Activated naive CD8-positive, alpha-beta T cell treated with anti-CD3 and anti-CD28 coated beads, Interleukin-2, amount 10 ng/mL, durations not matched to agents 7 days and 5 days (primary cell): ENCODE results near the gene XAB2. TPM values are rescaled to one million over a fixed set of nuclear protein-coding genes. Genes with fewer than 3 reads are reported as not detected.

Experiments
- ATAC-seq: fragments of 150-1000 bp; cut with Tn5 transposase; one replicate; pipeline ENCODE4 v1.10.0; 2021; ENCODE audit warnings: low read depth, moderate library complexity
- POLR2A ChIA-PET: fragments of 350-600 bp; sonication (Branson Sonifier 250); formaldehyde crosslinking; loops from one replicate; lab custom pipeline; 2021; ENCODE audit warnings: antibody characterized with exemption; lab: Charles Lee
- DNase-seq: peaks from one replicate; pipeline ENCODE4 v3.0.0; 2021
- H3K27ac Mint-ChIP-seq: one replicate; pipeline ENCODE4 v1.8.0; 2022; ENCODE audit warnings: mild to moderate bottlenecking, mixed read lengths
- H3K27me3 Mint-ChIP-seq: one replicate; pipeline ENCODE4 v1.8.0; 2022; ENCODE audit warnings: mild to moderate bottlenecking, moderate library complexity, mixed read lengths
- H3K36me3 Mint-ChIP-seq: one replicate; pipeline ENCODE4 v1.8.0; 2021; ENCODE audit warnings: mild to moderate bottlenecking, mixed read lengths
- H3K4me1 Mint-ChIP-seq: one replicate; pipeline ENCODE4 v1.8.0; 2021; ENCODE audit warnings: mixed read lengths
- H3K4me3 Mint-ChIP-seq: one replicate; pipeline ENCODE4 v1.8.0; 2022; ENCODE audit warnings: mild to moderate bottlenecking, moderate library complexity, mixed read lengths
- H3K9me3 Mint-ChIP-seq: one replicate; pipeline ENCODE4 v1.8.0; 2021; ENCODE audit warnings: mixed read lengths
- total RNA-seq, 2 experiments: library from RNA; stranded (reverse); gene quantifications; one replicate each; pipeline ENCODE4 v1.2.3, GENCODE V29; 2021

Gene XAB2
- total RNA-seq, 2 experiments from 2014 or later = 53.5 to 58.1 TPM

DNA sequence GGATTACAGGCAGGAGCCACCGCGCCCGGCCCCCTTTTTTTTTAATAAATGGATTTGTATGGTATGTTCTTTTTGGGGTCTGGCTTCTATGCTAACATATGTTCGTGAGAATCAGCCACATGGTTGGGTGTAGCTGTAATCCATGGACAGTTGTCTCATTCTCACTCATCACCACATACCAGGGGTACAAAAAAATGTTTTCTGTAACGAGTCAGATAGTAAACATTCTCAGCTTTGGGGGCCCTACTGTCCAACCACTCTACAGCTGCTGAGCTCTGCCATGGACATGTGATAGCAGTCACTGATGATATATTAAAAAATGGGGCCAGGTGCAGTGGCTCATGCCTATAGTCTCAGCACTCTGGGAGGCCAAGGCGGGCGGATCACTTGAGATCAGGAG lies 34.4 kb upstream of the XAB2 start:
- Mint-ChIP-seq H3K4me3 (no peak overlapping the region), H3K36me3 (no peaks in the 10 kb centered on the region), H3K27ac (no peak overlapping the region), H3K9me3 (no peaks in the 10 kb centered on the region), H3K4me1 (peaks cover 1% of the 10 kb centered on the region), H3K27me3 (peaks cover 3% of the 10 kb centered on the region)
- ATAC-seq (no peak), DNase-seq (no peak)
- POLR2A ChIA-PET = no interaction called here

DNA sequence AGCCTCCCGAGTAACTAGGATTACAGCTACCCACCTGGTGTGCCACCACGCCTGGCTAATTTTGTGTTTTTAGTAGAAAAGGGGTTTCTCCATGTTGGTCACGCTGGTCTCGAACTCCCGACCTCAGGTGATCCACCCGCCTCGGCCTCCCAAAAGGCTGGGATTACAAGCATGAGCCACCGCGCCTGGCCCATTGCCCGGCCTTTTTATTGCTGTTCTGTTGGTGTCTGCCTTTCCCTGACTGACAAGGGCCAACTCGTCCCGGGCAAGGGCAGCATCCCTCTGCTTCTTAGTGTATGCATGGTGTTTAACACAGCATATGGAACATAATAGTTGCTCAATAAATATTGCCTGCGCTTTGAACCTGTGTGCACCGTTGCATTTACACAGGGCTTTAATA lies 33.3 kb upstream of the XAB2 start:
- peaks cover 9% of the 10 kb centered on the region for H3K4me1 Mint-ChIP-seq
- H3K9me3 Mint-ChIP-seq = no peaks in the 10 kb centered on the region
- DNase-seq = no peak
- no peak overlapping the region for H3K27ac Mint-ChIP-seq
- ATAC-seq = no peak
- H3K4me3 Mint-ChIP-seq = no peak overlapping the region
- peaks cover 3% of the 10 kb centered on the region for H3K27me3 Mint-ChIP-seq
- POLR2A ChIA-PET = interaction anchor here (0.7 kb wide), 1 partner anchor 219 kb away, joined by 3 read pairs; no protein-coding TSS in a partner anchor
- H3K36me3 Mint-ChIP-seq = no peaks in the 10 kb centered on the region

DNA sequence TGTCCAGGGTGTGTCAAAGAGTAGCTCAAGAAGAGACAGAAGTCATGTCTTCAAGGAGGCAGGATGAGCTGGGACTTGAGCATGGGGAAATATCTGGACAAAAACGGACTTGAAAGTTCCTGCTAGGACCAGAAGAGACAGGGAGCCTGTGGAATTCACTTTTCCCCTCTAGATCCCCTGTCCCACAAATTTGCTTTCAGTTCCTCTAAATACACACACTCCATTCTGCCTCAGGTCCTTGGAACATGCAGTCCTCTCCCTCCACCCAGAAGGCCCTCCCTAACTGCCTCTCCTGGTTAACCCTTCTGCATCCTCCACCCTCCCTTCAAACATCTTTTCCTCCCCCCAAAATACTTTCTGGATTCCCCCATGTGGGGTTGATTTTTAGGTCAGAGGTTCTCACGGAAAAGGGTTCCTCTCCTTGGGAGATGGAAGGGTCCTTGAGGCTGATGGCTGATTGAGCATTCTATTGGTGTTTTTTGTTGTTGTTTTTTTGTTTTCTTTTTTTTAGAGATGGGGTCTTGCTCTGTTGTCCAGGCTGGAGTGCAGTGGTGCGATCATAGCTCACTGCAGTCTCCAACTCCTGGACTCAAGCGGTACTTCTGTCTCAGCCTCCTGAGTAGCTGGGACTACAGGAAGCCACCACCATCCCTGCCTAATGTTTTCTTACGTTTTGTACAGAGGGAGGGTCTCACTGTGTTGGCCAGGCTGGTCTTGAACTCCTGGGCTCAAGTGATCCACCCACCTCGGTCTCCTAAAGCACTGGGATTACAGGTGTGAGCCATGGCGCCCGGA lies 32.6 kb upstream of the XAB2 start:
- ATAC-seq = no peak

DNA sequence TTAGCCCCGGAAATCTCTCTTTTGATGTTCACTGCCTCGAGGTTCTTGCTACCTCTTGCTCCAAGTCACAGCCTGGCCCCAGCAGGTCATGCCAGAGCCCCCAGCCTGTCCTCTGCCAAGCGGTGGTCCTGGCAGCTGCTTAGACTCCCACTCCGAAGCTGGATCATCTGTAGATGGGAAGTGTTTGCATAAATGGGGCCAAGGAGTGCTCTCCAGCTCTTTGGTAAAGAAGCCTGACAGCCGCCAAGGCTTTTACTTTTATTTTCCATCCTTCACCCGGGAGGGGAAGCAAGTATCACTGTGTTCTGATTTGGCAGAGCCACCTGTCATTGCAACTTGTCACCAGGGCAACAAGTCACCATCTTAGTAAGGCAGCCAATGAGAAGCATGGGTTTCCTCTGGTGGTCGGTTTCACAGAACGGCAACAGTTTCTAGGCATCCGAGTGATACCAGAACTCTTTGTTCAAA lies 28.9 kb upstream of the XAB2 start:
- H3K4me3 Mint-ChIP-seq = peak overlapping the region; percentile 82
- peak; percentile 61 for DNase-seq
- no peaks in the 10 kb centered on the region for H3K36me3 Mint-ChIP-seq
- H3K27ac Mint-ChIP-seq = peak overlapping the region; percentile 83
- ATAC-seq = peak; percentile 89
- H3K4me1 Mint-ChIP-seq = peaks cover 26% of the 10 kb centered on the region
- no peaks in the 10 kb centered on the region for H3K9me3 Mint-ChIP-seq
- no peaks in the 10 kb centered on the region for H3K27me3 Mint-ChIP-seq
- POLR2A ChIA-PET = interaction anchor here (1.1 to 6.2 kb wide), 4 partner anchors 11 to 29 kb away, joined by 3 to 33 read pairs (median 6); partner anchors contain the start of genes PET100, RETN, STXBP2 and XAB2

More for the DNA sequence above, 32.6 kb upstream of the XAB2 start:
- POLR2A ChIA-PET = no interaction called here
- H3K36me3 Mint-ChIP-seq = no peaks in the 10 kb centered on the region
- peaks cover 16% of the 10 kb centered on the region for H3K4me1 Mint-ChIP-seq
- H3K4me3 Mint-ChIP-seq = no peak overlapping the region
- H3K9me3 Mint-ChIP-seq = no peaks in the 10 kb centered on the region
- no peak for DNase-seq
- peaks cover 3% of the 10 kb centered on the region for H3K27me3 Mint-ChIP-seq
- peak overlapping the region; percentile 30 for H3K27ac Mint-ChIP-seq

DNA sequence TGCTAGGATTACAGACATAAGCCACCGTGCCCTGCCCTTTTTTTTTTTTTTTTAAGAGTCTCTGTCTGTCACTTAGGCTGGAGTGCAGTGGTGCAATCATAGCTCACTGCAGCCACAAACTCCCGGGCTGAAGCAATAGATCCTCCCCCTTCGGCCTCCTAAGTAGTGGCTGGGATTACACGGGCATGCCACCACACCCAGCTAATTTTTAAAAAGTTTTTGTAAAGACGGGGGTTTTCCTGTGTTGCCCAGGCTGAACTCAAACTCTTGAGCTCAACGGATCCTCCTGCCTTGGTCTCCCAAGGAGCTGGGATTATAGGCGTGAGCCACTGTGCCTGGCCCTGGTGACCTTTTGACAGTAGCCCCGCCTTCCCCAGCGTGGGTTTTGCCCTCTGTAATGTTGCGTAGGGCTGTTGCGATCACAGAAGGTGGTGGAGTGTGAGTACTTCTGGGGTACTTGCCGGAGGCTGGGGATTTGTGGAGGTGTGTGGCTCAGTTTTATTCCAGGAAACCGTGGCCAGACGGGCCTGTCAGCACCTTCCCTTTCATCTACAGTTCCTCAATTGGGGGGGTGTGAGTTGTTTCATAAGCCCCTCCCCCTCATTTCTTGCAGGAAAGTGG lies 27.9 kb upstream of the XAB2 start:
- POLR2A ChIA-PET = interaction anchor here (0.6 to 6.2 kb wide), 6 partner anchors 12 to 256 kb away, joined by 3 to 33 read pairs (median 4); partner anchors contain the start of genes MCEMP1, PET100, RETN and XAB2
- Mint-ChIP-seq H3K4me3 (peak overlapping the region; percentile 82), H3K4me1 (peaks cover 28% of the 10 kb centered on the region), H3K36me3 (no peaks in the 10 kb centered on the region), H3K9me3 (no peaks in the 10 kb centered on the region), H3K27ac (peak overlapping the region; percentile 83), H3K27me3 (no peaks in the 10 kb centered on the region)
- ATAC-seq = peak; percentile 69
- DNase-seq = peak; percentile 62

DNA sequence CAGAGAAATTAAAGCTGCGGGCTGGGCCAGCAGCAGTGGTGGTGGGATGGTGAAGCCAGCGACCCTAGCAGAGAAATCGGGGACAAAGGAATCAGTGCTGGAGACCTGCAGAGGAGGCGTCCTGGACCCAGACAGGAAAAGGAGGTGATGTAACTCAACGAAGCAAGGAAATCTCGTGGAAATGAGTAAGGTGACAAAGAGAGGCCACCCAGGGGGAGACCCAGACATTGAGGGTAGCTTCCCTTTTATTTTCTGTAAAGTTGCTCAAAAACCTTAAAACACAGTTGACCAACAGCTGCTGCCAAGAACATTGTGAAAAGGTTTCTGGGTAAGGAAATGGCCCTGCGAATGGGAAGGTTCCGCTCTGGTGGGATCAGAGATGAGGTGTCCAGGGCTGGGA lies 26.2 kb upstream of the XAB2 start:
- Mint-ChIP-seq H3K9me3 (no peaks in the 10 kb centered on the region), H3K4me1 (peaks cover 32% of the 10 kb centered on the region), H3K4me3 (no peak overlapping the region), H3K36me3 (no peaks in the 10 kb centered on the region), H3K27ac (no peak overlapping the region), H3K27me3 (peaks cover 3% of the 10 kb centered on the region)
- DNase-seq (no peak), ATAC-seq (no peak)
- POLR2A ChIA-PET = interaction anchor here (0.6 to 6.2 kb wide), 3 partner anchors 14 to 87 kb away, joined by 3 to 33 read pairs (median 5); partner anchors contain the start of genes RETN and STXBP2

DNA sequence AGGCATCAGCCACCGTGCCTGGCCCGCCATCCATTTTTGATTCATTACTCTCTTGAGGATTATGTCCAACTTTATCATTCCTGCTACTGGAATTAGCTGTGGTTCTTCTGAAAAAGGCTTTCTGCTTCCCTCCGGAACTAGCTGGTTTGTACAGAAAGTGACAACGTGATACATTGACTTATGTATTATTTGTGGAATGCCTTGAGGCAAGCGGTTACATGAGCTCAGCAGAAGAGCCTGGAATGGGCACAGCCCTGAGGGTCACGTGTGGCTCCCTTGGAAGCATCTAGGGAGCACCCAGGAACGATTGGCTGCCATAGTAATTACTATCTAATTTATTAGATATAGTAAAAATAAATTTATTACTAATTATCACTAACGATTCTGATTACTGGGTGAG lies 25.1 kb upstream of the XAB2 start:
- Mint-ChIP-seq H3K4me1 (peaks cover 32% of the 10 kb centered on the region), H3K9me3 (no peaks in the 10 kb centered on the region), H3K4me3 (no peak overlapping the region), H3K27ac (peak overlapping the region; percentile 6), H3K36me3 (no peaks in the 10 kb centered on the region), H3K27me3 (peaks cover 8% of the 10 kb centered on the region)
- ATAC-seq (no peak), DNase-seq (no peak)
- POLR2A ChIA-PET = interaction anchor here (1.3 to 6.2 kb wide), 2 partner anchors 15 to 27 kb away, joined by 4 to 33 read pairs; partner anchors contain the start of gene RETN

DNA sequence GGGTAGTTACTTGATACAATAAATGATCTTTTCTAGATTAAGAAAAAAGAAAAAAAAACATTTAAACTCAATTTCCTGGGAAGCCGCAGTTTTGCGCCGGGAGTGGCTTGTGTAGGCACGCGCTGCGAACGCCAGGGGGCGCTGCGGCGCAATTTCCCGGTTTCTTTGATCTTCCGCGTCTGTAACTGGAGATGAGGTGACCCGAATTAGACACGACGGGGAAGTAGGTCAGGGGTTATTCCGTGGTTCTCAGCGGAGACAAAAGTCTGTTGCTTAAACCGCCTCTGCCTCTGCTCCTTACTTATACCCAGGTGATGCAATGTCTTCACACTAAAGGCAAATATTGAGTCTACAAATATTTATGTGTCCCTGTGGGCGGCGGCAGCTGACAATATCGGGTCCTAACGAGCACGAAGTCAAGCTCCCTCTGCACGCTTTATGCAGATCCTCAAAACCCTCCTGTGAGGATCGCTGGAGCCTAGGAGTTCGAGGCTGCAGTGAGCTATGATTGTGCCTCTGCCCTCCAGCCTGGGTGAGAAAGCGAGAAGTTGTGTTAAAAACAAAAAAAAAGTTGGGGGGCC lies 22.8 kb upstream of the XAB2 start:
- Mint-ChIP-seq H3K36me3 (no peaks in the 10 kb centered on the region), H3K27me3 (peaks cover 8% of the 10 kb centered on the region), H3K9me3 (no peaks in the 10 kb centered on the region), H3K4me1 (peaks cover 18% of the 10 kb centered on the region), H3K4me3 (peak overlapping the region; percentile 75), H3K27ac (peak overlapping the region; percentile 83)
- POLR2A ChIA-PET = interaction anchor here (0.7 to 1.5 kb wide), 5 partner anchors 13 to 29 kb away, joined by 3 to 9 read pairs (median 4); partner anchors contain the start of genes RETN and TRAPPC5
- DNase-seq = peak; percentile 92
- ATAC-seq = peak; percentile 81

DNA sequence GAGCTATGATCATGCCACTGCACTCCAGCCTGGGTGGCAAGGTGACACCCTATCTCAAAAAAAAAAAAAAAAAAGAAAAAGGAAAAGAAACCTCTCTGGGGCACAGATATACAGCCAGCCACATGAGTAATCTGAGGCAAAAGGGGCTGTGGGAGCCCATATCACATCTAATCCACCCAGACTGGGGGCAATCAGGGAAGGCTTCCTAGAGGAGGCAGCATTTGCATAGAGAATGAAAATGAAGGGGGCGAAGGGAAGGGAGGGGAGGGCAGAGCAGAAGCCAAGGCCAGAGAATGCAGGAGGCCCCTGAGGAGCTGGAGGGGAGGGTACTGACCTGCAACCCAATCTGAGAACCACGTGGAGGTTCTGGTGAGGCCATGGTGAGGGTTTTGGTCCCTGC lies 20.8 kb upstream of the XAB2 start:
- Mint-ChIP-seq H3K27ac (no peak overlapping the region), H3K9me3 (no peaks in the 10 kb centered on the region), H3K36me3 (peaks cover 4% of the 10 kb centered on the region), H3K27me3 (peaks cover 8% of the 10 kb centered on the region), H3K4me3 (no peak overlapping the region), H3K4me1 (peaks cover 9% of the 10 kb centered on the region)
- no peak for ATAC-seq
- no peak for DNase-seq
- POLR2A ChIA-PET = interaction anchor here (2.3 kb wide), 1 partner anchor 12 kb away, joined by 11 read pairs; the partner anchor contains the start of gene STXBP2

DNA sequence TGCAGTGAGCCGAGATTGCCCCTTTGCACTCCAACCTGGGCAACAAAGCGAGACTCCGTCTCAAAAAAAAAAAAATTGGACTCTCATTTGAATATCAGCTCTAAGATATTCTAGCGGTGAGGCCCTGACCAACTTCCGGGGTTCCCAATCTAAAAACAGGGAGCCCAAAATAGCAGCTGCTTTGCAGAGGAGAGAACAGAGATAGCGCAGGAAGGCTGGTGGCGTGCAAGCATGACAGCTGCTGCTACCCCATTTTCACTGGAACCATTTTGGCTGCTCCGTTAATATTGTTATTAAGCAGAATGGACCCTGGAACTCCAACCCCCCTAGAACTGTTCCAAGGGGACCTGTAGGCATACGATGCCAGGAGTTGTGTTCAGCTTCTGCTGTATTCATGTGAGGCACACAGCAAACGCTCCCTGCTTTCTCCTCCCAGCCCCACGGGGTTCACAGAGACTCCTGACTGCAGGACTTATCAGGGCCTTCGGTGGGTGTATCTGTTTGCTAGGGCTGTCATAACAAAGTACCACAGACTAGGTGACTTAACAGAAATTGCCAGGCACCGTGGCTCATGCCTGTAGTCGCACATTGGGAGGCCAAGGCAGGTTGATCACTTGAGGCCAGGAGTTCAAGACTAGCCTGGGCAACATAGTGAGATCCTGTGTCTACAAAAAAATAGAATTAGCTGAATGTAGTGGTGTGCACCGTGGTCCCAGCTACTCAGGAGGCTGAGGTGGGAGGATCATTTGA lies 19.1 kb upstream of the XAB2 start:
- POLR2A ChIA-PET = interaction anchor here (0.9 to 2.3 kb wide), 3 partner anchors 11 to 33 kb away, joined by 3 to 11 read pairs (median 3); partner anchors contain the start of genes STXBP2 and TRAPPC5
- Mint-ChIP-seq H3K9me3 (no peaks in the 10 kb centered on the region), H3K36me3 (peaks cover 4% of the 10 kb centered on the region), H3K4me1 (peaks cover 6% of the 10 kb centered on the region), H3K27ac (no peak overlapping the region), H3K27me3 (peaks cover 8% of the 10 kb centered on the region), H3K4me3 (no peak overlapping the region)
- DNase-seq (no peak), ATAC-seq (no peak)

DNA sequence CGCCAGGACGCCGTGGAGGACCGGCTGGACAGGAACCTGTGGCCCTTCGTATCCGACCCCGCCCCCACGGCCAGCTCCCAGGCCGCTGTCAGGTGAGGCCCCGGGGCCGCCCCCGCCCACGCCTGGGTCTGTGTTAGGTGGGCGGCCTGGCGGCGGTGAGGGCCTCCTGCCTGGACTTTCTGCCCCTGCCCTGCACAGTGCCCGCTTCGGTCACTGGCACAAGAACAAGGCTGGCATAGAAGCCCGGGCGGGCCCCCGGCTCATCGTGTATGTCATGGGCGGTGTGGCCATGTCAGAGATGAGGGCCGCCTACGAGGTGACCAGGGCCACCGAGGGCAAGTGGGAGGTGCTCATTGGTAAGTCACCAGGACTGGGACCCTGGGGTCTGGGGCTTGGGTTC lies 17.8 kb upstream of the XAB2 start:
- peaks cover 11% of the 10 kb centered on the region for H3K36me3 Mint-ChIP-seq
- DNase-seq = no peak
- H3K4me3 Mint-ChIP-seq = no peak overlapping the region
- no peak overlapping the region for H3K27ac Mint-ChIP-seq
- H3K4me1 Mint-ChIP-seq = peaks cover 3% of the 10 kb centered on the region
- POLR2A ChIA-PET = no interaction called here
- no peak for ATAC-seq
- H3K27me3 Mint-ChIP-seq = peaks cover 8% of the 10 kb centered on the region
- no peaks in the 10 kb centered on the region for H3K9me3 Mint-ChIP-seq

DNA sequence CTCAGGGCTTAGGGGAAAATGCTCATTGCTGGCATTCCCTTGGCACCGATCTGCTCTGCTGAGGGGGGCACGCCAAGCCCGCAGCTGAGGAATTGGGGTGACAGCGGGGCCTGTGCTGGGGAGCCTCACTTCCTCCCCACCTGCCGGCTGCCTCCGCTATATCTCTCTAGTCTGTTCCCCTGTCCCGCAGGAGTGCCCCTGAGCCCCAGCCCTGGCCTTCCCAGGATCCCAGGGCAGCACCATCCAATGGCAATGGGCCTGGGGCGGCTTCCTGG lies 17.0 kb upstream of the XAB2 start:
- ATAC-seq = no peak
- H3K9me3 Mint-ChIP-seq = no peaks in the 10 kb centered on the region
- peaks cover 5% of the 10 kb centered on the region for H3K27me3 Mint-ChIP-seq
- H3K27ac Mint-ChIP-seq = no peak overlapping the region
- POLR2A ChIA-PET = no interaction called here
- DNase-seq = no peak
- H3K4me3 Mint-ChIP-seq = no peak overlapping the region
- H3K4me1 Mint-ChIP-seq = no peaks in the 10 kb centered on the region
- H3K36me3 Mint-ChIP-seq = peaks cover 11% of the 10 kb centered on the region
